ENCODE measurements around the gene SDF2.

- TF ChIP-seq CTCF (IDR thresholded peaks at IDR 0.05) (no peak), POLR2A (IDR thresholded peaks at IDR 0.05) (no peak)
These were observed 20.9 kb upstream of the SDF2 start for GRCh38 chr17:28682655-28683054.
